HEK293T (cell line): Measurements from ENCODE around the gene IL21R.

ENCODE experiments used
- ARNT ChIP-seq: fragments of 450-650 bp; IDR thresholded peaks from 2 replicates; pipeline ENCODE4 v1.6.1; 2017; ENCODE audit warnings: mild to moderate bottlenecking
- BHLHE40 ChIP-seq: fragments of 450-650 bp; IDR thresholded peaks from 2 replicates; pipeline ENCODE4 v1.6.1; 2016; ENCODE audit warnings: mild to moderate bottlenecking, moderate library complexity, borderline replicate concordance
- CTBP1 ChIP-seq: fragments of 450-650 bp; IDR thresholded peaks from 2 replicates; pipeline ENCODE4 v1.6.1; 2016; ENCODE audit warnings: borderline replicate concordance
- ELF4 ChIP-seq: fragments of 450-650 bp; IDR thresholded peaks from 2 replicates; pipeline ENCODE4 v1.6.1; 2017; ENCODE audit warnings: antibody characterized with exemption
- FOXA1 ChIP-seq: fragments of 450-650 bp; IDR thresholded peaks from 2 replicates; pipeline ENCODE4 v1.6.1; 2016; ENCODE audit warnings: mild to moderate bottlenecking
- FOXK2 ChIP-seq: fragments of 450-650 bp; IDR thresholded peaks from 2 replicates; pipeline ENCODE4 v1.6.1; 2016; ENCODE audit warnings: mild to moderate bottlenecking
- FOXM1 ChIP-seq: fragments of 450-650 bp; IDR thresholded peaks from 2 replicates; pipeline ENCODE4 v1.6.1; 2017; ENCODE audit warnings: mild to moderate bottlenecking, borderline replicate concordance
- HDGF ChIP-seq: fragments of 450-650 bp; IDR thresholded peaks from 2 replicates; pipeline ENCODE4 v1.6.1; 2017; ENCODE audit warnings: antibody characterized with exemption, borderline replicate concordance
- NFRKB ChIP-seq: fragments of 450-650 bp; IDR thresholded peaks from 2 replicates; pipeline ENCODE4 v1.6.1; 2016; ENCODE audit warnings: mild to moderate bottlenecking, moderate library complexity
- SP1 ChIP-seq: fragments of 450-650 bp; IDR thresholded peaks from 2 replicates; pipeline ENCODE4 v1.6.1; 2017
- SUZ12 ChIP-seq: fragments of 450-650 bp; IDR thresholded peaks from 2 replicates; pipeline ENCODE4 v1.6.1; 2016; ENCODE audit warnings: mild to moderate bottlenecking
- ZNF384 ChIP-seq: fragments of 450-650 bp; IDR thresholded peaks from 2 replicates; pipeline ENCODE4 v1.6.1; 2016
- TF ChIP-seq, protein P1 (sequence below): fragments of 450-650 bp; IDR thresholded peaks from 2 replicates; pipeline ENCODE4 v1.6.1; 2016

DNA sequence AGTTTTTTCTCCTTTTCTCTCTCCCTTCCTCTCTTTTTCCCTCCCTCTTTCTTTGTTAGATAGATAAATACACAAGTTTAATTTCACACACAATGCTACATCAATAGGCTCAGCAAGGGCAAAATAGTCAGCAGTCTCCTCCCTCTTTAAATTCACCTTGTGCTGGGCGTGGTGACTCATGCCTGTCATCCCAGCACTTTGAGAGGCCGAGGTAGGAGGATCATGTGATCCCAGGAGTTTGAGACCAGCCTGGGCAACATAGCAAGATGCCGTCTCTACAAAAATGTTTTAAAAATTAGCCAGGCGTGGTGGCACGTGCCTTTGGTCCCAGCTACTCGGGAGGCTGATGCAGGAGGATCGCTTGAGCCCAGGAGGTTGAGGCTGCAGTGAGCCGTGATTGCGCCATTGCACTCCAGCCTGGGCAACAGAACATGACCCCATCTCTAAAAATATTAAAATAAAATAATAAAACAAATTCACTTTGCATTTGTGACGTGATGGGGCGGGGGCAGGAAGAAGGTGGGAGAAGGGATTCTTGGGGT lies 27.4 kb downstream of the IL21R start:
- TF ChIP-seq SP1 (no peak), ZNF384 (no peak), ELF4 (no peak), ARNT (no peak), FOXK2 (no peak), SUZ12 (no peak), NFRKB (no peak), CTBP1 (no peak), BHLHE40 (no peak), FOXA1 (no peak), FOXM1 (no peak), HDGF (no peak)
- TF ChIP-seq, protein P1, sequence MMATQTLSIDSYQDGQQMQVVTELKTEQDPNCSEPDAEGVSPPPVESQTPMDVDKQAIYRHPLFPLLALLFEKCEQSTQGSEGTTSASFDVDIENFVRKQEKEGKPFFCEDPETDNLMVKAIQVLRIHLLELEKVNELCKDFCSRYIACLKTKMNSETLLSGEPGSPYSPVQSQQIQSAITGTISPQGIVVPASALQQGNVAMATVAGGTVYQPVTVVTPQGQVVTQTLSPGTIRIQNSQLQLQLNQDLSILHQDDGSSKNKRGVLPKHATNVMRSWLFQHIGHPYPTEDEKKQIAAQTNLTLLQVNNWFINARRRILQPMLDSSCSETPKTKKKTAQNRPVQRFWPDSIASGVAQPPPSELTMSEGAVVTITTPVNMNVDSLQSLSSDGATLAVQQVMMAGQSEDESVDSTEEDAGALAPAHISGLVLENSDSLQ, result no peak
